GM12878 (cell line): ENCODE results near the gene PCDH7. TPM values are rescaled to one million over a fixed set of nuclear protein-coding genes. Genes with fewer than 3 reads are reported as not detected.

Source experiments
- ATAC-seq: fragments of 200-7000 bp; cut with Tn5 transposase; 3 replicates; pipeline ENCODE4 v1.9.1; 2020; ENCODE audit warnings: mild to moderate bottlenecking, moderate library complexity
- BruUV-seq: library from RNA; stranded (reverse); fragments of 400-500 nt; replicated peaks from 2 replicates; lab custom pipeline; 2021; lab: Mats Ljungman, UMichigan
- CTCF ChIA-PET: fragments of 300-600 bp; sonication (Branson Sonifier 250); formaldehyde crosslinking; extraction: SDS; loops from one replicate; lab custom pipeline; 2021; ENCODE audit warnings: inconsistent platforms; lab: Yijun Ruan, JAX
- POLR2A ChIA-PET: fragments of 350-600 bp; formaldehyde crosslinking; extraction: SDS; loops from one replicate; lab custom pipeline; 2021; ENCODE audit warnings: inconsistent platforms; lab: Charles Lee
- RAD21 ChIA-PET: fragments of 300-600 bp; sonication (Branson Sonifier 250); formaldehyde crosslinking; loops from one replicate; lab custom pipeline; 2023; ENCODE audit warnings: antibody characterized with exemption; ENCODE audit not compliant: unreplicated experiment; lab: Charles Lee
- SMC1A ChIA-PET: fragments of 300-600 bp; sonication (Branson Sonifier 250); formaldehyde crosslinking; loops from one replicate; lab custom pipeline; 2023; ENCODE audit not compliant: unreplicated experiment, uncharacterized antibody; lab: Charles Lee
- DNase-seq: peaks from one replicate; pipeline ENCODE4 v3.0.0-alpha.2; 2011; ENCODE audit warnings: low read depth, low spot score
- FAIRE-seq: peaks from 3 replicates; lab custom pipeline; 2011; peaks lifted over from hg19 to GRCh38; lab: Jason Lieb, UNC
- H2AFZ ChIP-seq: 2 replicates; pipeline ENCODE4 v1.6.0; 2011; ENCODE audit warnings: low read depth, low read length, control low read depth; ENCODE audit not compliant: control insufficient read depth
- H3K27ac ChIP-seq: 2 replicates; pipeline ENCODE4 v1.5.1; 2011; ENCODE audit warnings: control low read depth; ENCODE audit not compliant: control insufficient read depth, insufficient read depth
- H3K27me3 ChIP-seq, 2 experiments: replicated peaks in 1 of 2; 2 replicates each; pipeline versions ENCODE4 v1.6.0 to v1.6.1; 2011; ENCODE audit warnings: low read length in 1 of 2; ENCODE audit not compliant: control insufficient read depth in 2 of 2, insufficient read depth in 2 of 2
- H3K36me3 ChIP-seq, 2 experiments: 2 replicates each; pipeline ENCODE4 v1.5.1; 2011; ENCODE audit warnings: low read length in 1 of 2; ENCODE audit not compliant: control insufficient read depth in 2 of 2, insufficient read depth in 2 of 2
- H3K4me1 ChIP-seq: 2 replicates; pipeline ENCODE4 v1.6.1; 2011; ENCODE audit warnings: mild to moderate bottlenecking, low read length, moderate library complexity, mixed read lengths; ENCODE audit not compliant: control insufficient read depth, insufficient read depth
- H3K4me2 ChIP-seq: 2 replicates; pipeline ENCODE4 v1.6.0; 2011; ENCODE audit warnings: control low read depth; ENCODE audit not compliant: control insufficient read depth, insufficient read depth
- H3K4me3 ChIP-seq: fragments of 200-600 bp; sonication (generic); 2 replicates; pipeline ENCODE4 v1.5.1; 2016
- H3K79me2 ChIP-seq: 2 replicates; pipeline ENCODE4 v1.6.0; 2011; ENCODE audit warnings: low read length; ENCODE audit not compliant: control insufficient read depth, insufficient read depth
- H3K9ac ChIP-seq: 2 replicates; pipeline ENCODE4 v1.8.0; 2011; ENCODE audit warnings: low read length, control low read depth, mixed read lengths; ENCODE audit not compliant: control insufficient read depth, insufficient read depth
- H3K9me3 ChIP-seq: replicated peaks from 3 replicates; pipeline ENCODE4 v1.5.1; 2011; ENCODE audit warnings: mild to moderate bottlenecking, low read length; ENCODE audit not compliant: control insufficient read depth, insufficient read depth
- H4K20me1 ChIP-seq: 2 replicates; pipeline ENCODE4 v1.6.0; 2011; ENCODE audit not compliant: control insufficient read depth, insufficient read depth
- ATF2 ChIP-seq: IDR thresholded peaks from 2 replicates; pipeline ENCODE4 v1.6.1; 2012; ENCODE audit warnings: low read length, inconsistent platforms
- ATF7 ChIP-seq: fragments of 450-650 bp; IDR thresholded peaks from 2 replicates; pipeline ENCODE4 v1.6.1; 2016; ENCODE audit warnings: low read depth, mild to moderate bottlenecking
- CBX5 ChIP-seq: sonication (generic); IDR thresholded peaks from 2 replicates; pipeline ENCODE4 v1.6.1; 2016; ENCODE audit warnings: low read depth, moderate library complexity, mild to moderate bottlenecking, inconsistent platforms
- DPF2 ChIP-seq: fragments of 450-650 bp; IDR thresholded peaks from 2 replicates; pipeline ENCODE4 v1.6.1; 2017; ENCODE audit warnings: mild to moderate bottlenecking
- EED ChIP-seq: sonication (generic); IDR thresholded peaks from 2 replicates; pipeline ENCODE4 v1.6.1; 2016; ENCODE audit warnings: antibody characterized with exemption, low read depth
- FOXM1 ChIP-seq: IDR thresholded peaks from 2 replicates; pipeline ENCODE4 v1.6.1; 2012; ENCODE audit warnings: low read depth, mild to moderate bottlenecking, inconsistent platforms, low read length, moderate library complexity
- KDM1A ChIP-seq: fragments of 200-600 bp; sonication (generic); IDR thresholded peaks from 2 replicates; pipeline ENCODE4 v1.6.1; 2016; ENCODE audit warnings: borderline replicate concordance
- NBN ChIP-seq: fragments of 450-650 bp; IDR thresholded peaks from 2 replicates; pipeline ENCODE4 v1.6.1; 2016
- NFYB ChIP-seq: IDR thresholded peaks from 2 replicates; pipeline ENCODE4 v1.6.1; 2011; ENCODE audit warnings: low read depth, mild to moderate bottlenecking, low read length, improper control_type of control experiment, moderate library complexity; ENCODE audit not compliant: insufficient read depth
- NR2C1 ChIP-seq: fragments of 450-650 bp; IDR thresholded peaks from 2 replicates; pipeline ENCODE4 v1.6.1; 2017; ENCODE audit warnings: antibody characterized with exemption, mild to moderate bottlenecking, moderate library complexity
- POU2F2 ChIP-seq: IDR thresholded peaks from 3 replicates; pipeline ENCODE4 v1.6.1; 2011; ENCODE audit warnings: low read depth, mild to moderate bottlenecking, low read length, borderline replicate concordance
- RBBP5 ChIP-seq: fragments of 200-600 bp; sonication (generic); conservative IDR thresholded peaks from 2 replicates; pipeline ENCODE4 v1.6.1; 2016
- RELA ChIP-seq: fragments of 450-650 bp; IDR thresholded peaks from 2 replicates; pipeline ENCODE4 v1.8.0; 2014; ENCODE audit warnings: borderline replicate concordance; ENCODE audit not compliant: partially characterized antibody
- SMAD1 ChIP-seq: fragments of 450-650 bp; IDR thresholded peaks from 2 replicates; pipeline ENCODE4 v1.6.1; 2018; ENCODE audit warnings: mild to moderate bottlenecking, low read depth; ENCODE audit not compliant: partially characterized antibody
- SMAD5 ChIP-seq: IDR thresholded peaks from 2 replicates; pipeline ENCODE4 v1.6.1; 2016; ENCODE audit warnings: antibody characterized with exemption, low read depth
- SMC3 ChIP-seq: IDR thresholded peaks from 2 replicates; pipeline ENCODE4 v1.6.1; 2011; ENCODE audit warnings: low read length, improper control_type of control experiment, borderline replicate concordance
- STAT1 ChIP-seq: fragments of 450-650 bp; conservative IDR thresholded peaks from 2 replicates; pipeline ENCODE4 v1.6.1; 2014; ENCODE audit warnings: antibody characterized with exemption, mild to moderate bottlenecking
- TBL1XR1 ChIP-seq: IDR thresholded peaks from 2 replicates; pipeline ENCODE4 v1.6.1; 2012; ENCODE audit warnings: low read depth, low read length, improper control_type of control experiment
- USF2 ChIP-seq: IDR thresholded peaks from 2 replicates; pipeline ENCODE4 v1.6.1; 2011; ENCODE audit warnings: low read depth, low read length, improper control_type of control experiment, borderline replicate concordance
- ZNF622 ChIP-seq: fragments of 450-650 bp; IDR thresholded peaks from 2 replicates; pipeline ENCODE4 v1.6.1; 2017; ENCODE audit warnings: mild to moderate bottlenecking, inconsistent platforms
- WGBS: methylation state at CpG from one replicate; pipeline ENCODE4 v1.1.6; 2016; ENCODE audit warnings: low lambda C conversion rate; ENCODE audit not compliant: insufficient replicate concordance, insufficient coverage; ENCODE audit errors: missing lambda C conversion rate; 5-methylcytosine and 5-hydroxymethylcytosine counted together
- in situ Hi-C: fragments of 300-500 bp; cut with MboI; formaldehyde crosslinking; loops from 9 replicates; pipeline ENCODE4 v1.14.3; 2018; ENCODE audit warnings: mixed read lengths
- intact Hi-C: fragments of 100-400 bp; cut with micrococcal nuclease; formaldehyde crosslinking; loops from one replicate; pipeline ENCODE4 v1.14.2; 2022; ENCODE audit not compliant: unreplicated experiment
- polyA plus RNA-seq, 11 experiments: library from polyadenylated mRNA; depleted of rRNA in 4 of 11; unstranded in 6 of 11; stranded (reverse) in 5 of 11; fragments of >200 nt; fragmentation: Nextera tagmentation in 4 of 11; fragmentation: Illumina TruSeq in 1 of 11; extraction: Ambion mirVana in 4 of 11; extraction: Trizol in 1 of 11; gene quantifications; 1 replicate in 1 of 11; 2 replicates in 10 of 11; pipeline versions ENCODE4 v1.2.1 to v1.2.3, GENCODE V29; 2011 to 2016; ENCODE audit warnings: inconsistent platforms in 2 of 11, missing spikeins in 2 of 11, low read depth in 1 of 11
- total RNA-seq, 4 experiments: library from RNA; depleted of rRNA in 3 of 4; stranded (reverse); fragments of >200 nt in 3 of 4; fragmentation: Illumina TruSeq in 1 of 4; extraction: Trizol in 1 of 4; gene quantifications; 2 replicates each; pipeline versions ENCODE4 v1.2.1 to v1.2.3, GENCODE V29; 2013 to 2021
- TF ChIP-seq, protein P1 (sequence below): IDR thresholded peaks from 2 replicates; pipeline ENCODE4 v1.6.1; 2012; ENCODE audit warnings: low read depth, low read length, improper control_type of control experiment
- TF ChIP-seq, protein P2 (sequence below): IDR thresholded peaks from 2 replicates; pipeline ENCODE4 v1.6.1; 2011; ENCODE audit warnings: low read depth, mild to moderate bottlenecking, low read length, moderate library complexity, borderline replicate concordance; ENCODE audit errors: extremely low read depth

The PCDH7 gene
- total and polyA plus RNA-seq, 10 of the 15 experiments (the other 5 are each of a cell fraction or from before 2014, with no cell fraction given), result 0.02 to 0.06 (median 0.03) TPM; not detected in 7

DNA sequence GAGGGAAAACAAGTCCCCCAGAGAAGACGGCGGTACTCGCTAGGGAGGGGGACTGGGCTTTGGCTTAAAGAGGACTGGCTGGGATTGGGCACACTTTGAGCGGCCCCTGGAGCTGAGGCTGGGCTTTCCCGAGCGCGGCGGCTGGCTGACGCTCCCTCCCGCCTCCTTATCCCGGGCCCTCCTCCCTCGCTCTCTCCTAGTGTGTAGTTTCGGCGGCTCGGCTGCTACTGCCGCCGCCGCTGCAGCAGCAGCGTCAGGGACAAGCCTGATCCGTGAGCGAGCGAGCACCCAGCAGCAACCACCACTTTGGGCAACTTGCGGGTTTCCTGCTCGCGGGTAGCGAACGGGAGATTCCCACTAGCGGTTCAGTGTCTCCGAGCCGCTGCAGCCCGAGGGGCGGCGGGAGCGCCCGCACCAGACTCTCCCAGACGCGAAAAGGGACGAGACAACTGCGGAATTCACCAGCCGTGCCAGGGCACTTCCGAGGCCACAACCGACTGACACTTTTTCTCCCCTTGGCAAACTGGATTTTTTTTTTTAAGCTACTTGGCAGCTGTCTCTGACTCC is 632 bp upstream of the PCDH7 start (continued):
- TF ChIP-seq DPF2 (no peak), KDM1A (no peak), FOXM1 (no peak), SMAD5 (no peak), NBN (no peak), NFYB (no peak)

- CTCF ChIA-PET, result no interaction called here
- ATAC-seq (no peak), DNase-seq (no peak), FAIRE-seq (no peak)
- Histone ChIP-seq H2AFZ (no peak overlapping the region), H3K27ac (no peak overlapping the region), H3K4me3 (no peak overlapping the region), H3K27me3 (peaks cover 15 to 17% of the 10 kb centered on the region in 2 experiments), H3K4me1 (no peaks in the 10 kb centered on the region), H3K9me3 (peaks cover 2% of the 10 kb centered on the region; the same call in 1 of the 3 replicates), H4K20me1 (no peaks in the 10 kb centered on the region), H3K79me2 (no peaks in the 10 kb centered on the region), H3K9ac (no peak overlapping the region), H3K36me3 (no peaks in the 10 kb centered on the region), H3K4me2 (no peak overlapping the region)
- BruUV-seq, result no TSS peak
- WGBS, result 59% methylated on average over 28 of the region's 41 CpGs
- in situ Hi-C loops (loop anchor here (25.0 kb wide), 1 partner anchor 942 kb away; no protein-coding TSS in a partner anchor), intact Hi-C loops (no loop called here)
- SMC1A ChIA-PET, result no interaction called here
- RAD21 ChIA-PET, result no interaction called here
- POLR2A ChIA-PET, result no interaction called here
- TF ChIP-seq RBBP5, result no peak
- TF ChIP-seq POU2F2, result no peak
- TF ChIP-seq CBX5, result no peak
- TF ChIP-seq NR2C1, result no peak
- no peak for TF ChIP-seq ATF7
- no peak for TF ChIP-seq ATF2
- no peak for TF ChIP-seq EED
- TF ChIP-seq TBL1XR1, result no peak
- no peak for TF ChIP-seq USF2
- TF ChIP-seq, protein P1, sequence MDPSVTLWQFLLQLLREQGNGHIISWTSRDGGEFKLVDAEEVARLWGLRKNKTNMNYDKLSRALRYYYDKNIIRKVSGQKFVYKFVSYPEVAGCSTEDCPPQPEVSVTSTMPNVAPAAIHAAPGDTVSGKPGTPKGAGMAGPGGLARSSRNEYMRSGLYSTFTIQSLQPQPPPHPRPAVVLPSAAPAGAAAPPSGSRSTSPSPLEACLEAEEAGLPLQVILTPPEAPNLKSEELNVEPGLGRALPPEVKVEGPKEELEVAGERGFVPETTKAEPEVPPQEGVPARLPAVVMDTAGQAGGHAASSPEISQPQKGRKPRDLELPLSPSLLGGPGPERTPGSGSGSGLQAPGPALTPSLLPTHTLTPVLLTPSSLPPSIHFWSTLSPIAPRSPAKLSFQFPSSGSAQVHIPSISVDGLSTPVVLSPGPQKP, result no peak
- no peak for TF ChIP-seq ZNF622
- no peak for TF ChIP-seq RELA
- no peak for TF ChIP-seq STAT1
- TF ChIP-seq, protein P2, sequence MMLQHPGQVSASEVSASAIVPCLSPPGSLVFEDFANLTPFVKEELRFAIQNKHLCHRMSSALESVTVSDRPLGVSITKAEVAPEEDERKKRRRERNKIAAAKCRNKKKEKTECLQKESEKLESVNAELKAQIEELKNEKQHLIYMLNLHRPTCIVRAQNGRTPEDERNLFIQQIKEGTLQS, result no peak
- TF ChIP-seq SMC3, result no peak
- no peak for TF ChIP-seq SMAD1
These were observed 554 bp downstream of the PCDH7 start for GRCh38 chr4:30720661-30721184.
